HEK293 (cell line): ENCODE data around the gene RORB.

ENCODE experiments used
- KLF9 ChIP-seq: fragments of 450-650 bp; formaldehyde crosslinking; IDR thresholded peaks from 2 replicates; pipeline ENCODE4 v1.5.1; 2016; ENCODE audit warnings: missing biosample characterization, missing genetic modification characterization, low read depth
- SP2 ChIP-seq: fragments of 450-650 bp; formaldehyde crosslinking; IDR thresholded peaks from 2 replicates; pipeline ENCODE4 v1.5.1; 2016; ENCODE audit warnings: missing biosample characterization, missing genetic modification characterization
- ZBTB7A ChIP-seq: fragments of 450-650 bp; formaldehyde crosslinking; IDR thresholded peaks from 2 replicates; pipeline ENCODE4 v1.5.1; 2016; ENCODE audit warnings: low read depth, missing biosample characterization, missing genetic modification characterization
- ZNF266 ChIP-seq: fragments of 450-650 bp; formaldehyde crosslinking; IDR thresholded peaks from 2 replicates; pipeline ENCODE4 v1.5.1; 2016; ENCODE audit warnings: missing biosample characterization, missing genetic modification characterization, low read depth
- ZNF510 ChIP-seq: fragments of 450-650 bp; formaldehyde crosslinking; IDR thresholded peaks from 2 replicates; pipeline ENCODE4 v1.5.1; 2018; ENCODE audit warnings: mild to moderate bottlenecking, missing genetic modification characterization, missing biosample characterization; ENCODE audit not compliant: insufficient replicate concordance
- ZNF530 ChIP-seq: fragments of 450-650 bp; formaldehyde crosslinking; IDR thresholded peaks from 2 replicates; pipeline ENCODE4 v1.5.1; 2016; ENCODE audit warnings: low read depth, missing biosample characterization, missing genetic modification characterization
- ZNF707 ChIP-seq: fragments of 450-650 bp; formaldehyde crosslinking; IDR thresholded peaks from 2 replicates; pipeline ENCODE4 v1.5.1; 2016; ENCODE audit warnings: missing biosample characterization, missing genetic modification characterization
- ZNF843 ChIP-seq: fragments of 450-650 bp; formaldehyde crosslinking; IDR thresholded peaks from 2 replicates; pipeline ENCODE4 v1.5.1; 2016; ENCODE audit warnings: missing biosample characterization, missing genetic modification characterization
- TF ChIP-seq, protein P1 (sequence below): fragments of 450-650 bp; formaldehyde crosslinking; IDR thresholded peaks from 2 replicates; pipeline ENCODE4 v1.5.1; 2016; ENCODE audit warnings: missing biosample characterization, missing genetic modification characterization
- TF ChIP-seq, protein P2 (sequence below): fragments of 450-650 bp; formaldehyde crosslinking; IDR thresholded peaks from 2 replicates; pipeline ENCODE4 v1.5.1; 2016; ENCODE audit warnings: missing biosample characterization, missing genetic modification characterization
- TF ChIP-seq, protein P3 (sequence below): fragments of 450-650 bp; formaldehyde crosslinking; IDR thresholded peaks from 2 replicates; pipeline ENCODE4 v1.5.1; 2016; ENCODE audit warnings: missing biosample characterization, missing genetic modification characterization
- TF ChIP-seq, protein P4 (sequence below): fragments of 450-650 bp; formaldehyde crosslinking; IDR thresholded peaks from 2 replicates; pipeline ENCODE4 v1.5.1; 2016; ENCODE audit warnings: missing biosample characterization, missing genetic modification characterization, borderline replicate concordance
- TF ChIP-seq, protein P5 (sequence below): fragments of 450-650 bp; formaldehyde crosslinking; IDR thresholded peaks from 2 replicates; pipeline ENCODE4 v1.5.1; 2016; ENCODE audit warnings: missing biosample characterization, missing genetic modification characterization

DNA sequence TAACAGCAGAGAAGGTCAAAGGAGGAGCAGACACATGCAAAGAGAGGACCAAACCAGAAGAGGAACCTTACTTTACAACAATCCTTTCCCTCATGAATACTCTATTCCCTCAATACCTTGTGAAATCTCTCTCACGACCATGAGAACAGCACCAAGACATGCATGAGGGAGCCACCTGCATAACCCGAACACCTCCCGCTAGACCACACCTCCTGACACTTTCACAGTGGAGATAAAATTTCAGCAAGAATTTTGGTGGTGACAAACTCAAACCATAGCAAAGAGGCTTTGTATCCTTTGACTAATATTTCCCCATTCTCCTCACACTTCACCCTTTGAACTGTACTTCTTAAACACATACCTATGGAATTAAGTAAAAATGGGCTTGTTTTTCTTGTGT, 101.7 kb downstream of the RORB start:
- TF ChIP-seq KLF9 = no peak
- TF ChIP-seq ZBTB7A (tag by site-specific recombination) = no peak
- TF ChIP-seq, protein P1, sequence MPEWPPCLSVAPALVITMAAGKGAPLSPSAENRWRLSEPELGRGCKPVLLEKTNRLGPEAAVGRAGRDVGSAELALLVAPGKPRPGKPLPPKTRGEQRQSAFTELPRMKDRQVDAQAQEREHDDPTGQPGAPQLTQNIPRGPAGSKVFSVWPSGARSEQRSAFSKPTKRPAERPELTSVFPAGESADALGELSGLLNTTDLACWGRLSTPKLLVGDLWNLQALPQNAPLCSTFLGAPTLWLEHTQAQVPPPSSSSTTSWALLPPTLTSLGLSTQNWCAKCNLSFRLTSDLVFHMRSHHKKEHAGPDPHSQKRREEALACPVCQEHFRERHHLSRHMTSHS = no peak
- TF ChIP-seq ZNF843 (tag by site-specific recombination) = no peak
- TF ChIP-seq, protein P2, sequence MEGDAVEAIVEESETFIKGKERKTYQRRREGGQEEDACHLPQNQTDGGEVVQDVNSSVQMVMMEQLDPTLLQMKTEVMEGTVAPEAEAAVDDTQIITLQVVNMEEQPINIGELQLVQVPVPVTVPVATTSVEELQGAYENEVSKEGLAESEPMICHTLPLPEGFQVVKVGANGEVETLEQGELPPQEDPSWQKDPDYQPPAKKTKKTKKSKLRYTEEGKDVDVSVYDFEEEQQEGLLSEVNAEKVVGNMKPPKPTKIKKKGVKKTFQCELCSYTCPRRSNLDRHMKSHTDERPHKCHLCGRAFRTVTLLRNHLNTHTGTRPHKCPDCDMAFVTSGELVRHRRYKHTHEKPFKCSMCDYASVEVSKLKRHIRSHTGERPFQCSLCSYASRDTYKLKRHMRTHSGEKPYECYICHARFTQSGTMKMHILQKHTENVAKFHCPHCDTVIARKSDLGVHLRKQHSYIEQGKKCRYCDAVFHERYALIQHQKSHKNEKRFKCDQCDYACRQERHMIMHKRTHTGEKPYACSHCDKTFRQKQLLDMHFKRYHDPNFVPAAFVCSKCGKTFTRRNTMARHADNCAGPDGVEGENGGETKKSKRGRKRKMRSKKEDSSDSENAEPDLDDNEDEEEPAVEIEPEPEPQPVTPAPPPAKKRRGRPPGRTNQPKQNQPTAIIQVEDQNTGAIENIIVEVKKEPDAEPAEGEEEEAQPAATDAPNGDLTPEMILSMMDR (tag by site-specific recombination) = no peak
- TF ChIP-seq, protein P3, sequence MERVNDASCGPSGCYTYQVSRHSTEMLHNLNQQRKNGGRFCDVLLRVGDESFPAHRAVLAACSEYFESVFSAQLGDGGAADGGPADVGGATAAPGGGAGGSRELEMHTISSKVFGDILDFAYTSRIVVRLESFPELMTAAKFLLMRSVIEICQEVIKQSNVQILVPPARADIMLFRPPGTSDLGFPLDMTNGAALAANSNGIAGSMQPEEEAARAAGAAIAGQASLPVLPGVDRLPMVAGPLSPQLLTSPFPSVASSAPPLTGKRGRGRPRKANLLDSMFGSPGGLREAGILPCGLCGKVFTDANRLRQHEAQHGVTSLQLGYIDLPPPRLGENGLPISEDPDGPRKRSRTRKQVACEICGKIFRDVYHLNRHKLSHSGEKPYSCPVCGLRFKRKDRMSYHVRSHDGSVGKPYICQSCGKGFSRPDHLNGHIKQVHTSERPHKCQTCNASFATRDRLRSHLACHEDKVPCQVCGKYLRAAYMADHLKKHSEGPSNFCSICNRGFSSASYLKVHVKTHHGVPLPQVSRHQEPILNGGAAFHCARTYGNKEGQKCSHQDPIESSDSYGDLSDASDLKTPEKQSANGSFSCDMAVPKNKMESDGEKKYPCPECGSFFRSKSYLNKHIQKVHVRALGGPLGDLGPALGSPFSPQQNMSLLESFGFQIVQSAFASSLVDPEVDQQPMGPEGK (tag by site-specific recombination) = no peak
- TF ChIP-seq SP2 (tag by site-specific recombination) = no peak
- TF ChIP-seq ZNF266 (tag by site-specific recombination) = no peak
- TF ChIP-seq, protein P4, sequence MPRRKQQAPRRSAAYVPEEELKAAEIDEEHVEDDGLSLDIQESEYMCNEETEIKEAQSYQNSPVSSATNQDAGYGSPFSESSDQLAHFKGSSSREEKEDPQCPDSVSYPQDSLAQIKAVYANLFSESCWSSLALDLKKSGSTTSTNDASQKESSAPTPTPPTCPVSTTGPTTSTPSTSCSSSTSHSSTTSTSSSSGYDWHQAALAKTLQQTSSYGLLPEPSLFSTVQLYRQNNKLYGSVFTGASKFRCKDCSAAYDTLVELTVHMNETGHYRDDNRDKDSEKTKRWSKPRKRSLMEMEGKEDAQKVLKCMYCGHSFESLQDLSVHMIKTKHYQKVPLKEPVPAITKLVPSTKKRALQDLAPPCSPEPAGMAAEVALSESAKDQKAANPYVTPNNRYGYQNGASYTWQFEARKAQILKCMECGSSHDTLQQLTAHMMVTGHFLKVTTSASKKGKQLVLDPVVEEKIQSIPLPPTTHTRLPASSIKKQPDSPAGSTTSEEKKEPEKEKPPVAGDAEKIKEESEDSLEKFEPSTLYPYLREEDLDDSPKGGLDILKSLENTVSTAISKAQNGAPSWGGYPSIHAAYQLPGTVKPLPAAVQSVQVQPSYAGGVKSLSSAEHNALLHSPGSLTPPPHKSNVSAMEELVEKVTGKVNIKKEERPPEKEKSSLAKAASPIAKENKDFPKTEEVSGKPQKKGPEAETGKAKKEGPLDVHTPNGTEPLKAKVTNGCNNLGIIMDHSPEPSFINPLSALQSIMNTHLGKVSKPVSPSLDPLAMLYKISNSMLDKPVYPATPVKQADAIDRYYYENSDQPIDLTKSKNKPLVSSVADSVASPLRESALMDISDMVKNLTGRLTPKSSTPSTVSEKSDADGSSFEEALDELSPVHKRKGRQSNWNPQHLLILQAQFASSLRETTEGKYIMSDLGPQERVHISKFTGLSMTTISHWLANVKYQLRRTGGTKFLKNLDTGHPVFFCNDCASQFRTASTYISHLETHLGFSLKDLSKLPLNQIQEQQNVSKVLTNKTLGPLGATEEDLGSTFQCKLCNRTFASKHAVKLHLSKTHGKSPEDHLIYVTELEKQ = no peak
- TF ChIP-seq, protein P5, sequence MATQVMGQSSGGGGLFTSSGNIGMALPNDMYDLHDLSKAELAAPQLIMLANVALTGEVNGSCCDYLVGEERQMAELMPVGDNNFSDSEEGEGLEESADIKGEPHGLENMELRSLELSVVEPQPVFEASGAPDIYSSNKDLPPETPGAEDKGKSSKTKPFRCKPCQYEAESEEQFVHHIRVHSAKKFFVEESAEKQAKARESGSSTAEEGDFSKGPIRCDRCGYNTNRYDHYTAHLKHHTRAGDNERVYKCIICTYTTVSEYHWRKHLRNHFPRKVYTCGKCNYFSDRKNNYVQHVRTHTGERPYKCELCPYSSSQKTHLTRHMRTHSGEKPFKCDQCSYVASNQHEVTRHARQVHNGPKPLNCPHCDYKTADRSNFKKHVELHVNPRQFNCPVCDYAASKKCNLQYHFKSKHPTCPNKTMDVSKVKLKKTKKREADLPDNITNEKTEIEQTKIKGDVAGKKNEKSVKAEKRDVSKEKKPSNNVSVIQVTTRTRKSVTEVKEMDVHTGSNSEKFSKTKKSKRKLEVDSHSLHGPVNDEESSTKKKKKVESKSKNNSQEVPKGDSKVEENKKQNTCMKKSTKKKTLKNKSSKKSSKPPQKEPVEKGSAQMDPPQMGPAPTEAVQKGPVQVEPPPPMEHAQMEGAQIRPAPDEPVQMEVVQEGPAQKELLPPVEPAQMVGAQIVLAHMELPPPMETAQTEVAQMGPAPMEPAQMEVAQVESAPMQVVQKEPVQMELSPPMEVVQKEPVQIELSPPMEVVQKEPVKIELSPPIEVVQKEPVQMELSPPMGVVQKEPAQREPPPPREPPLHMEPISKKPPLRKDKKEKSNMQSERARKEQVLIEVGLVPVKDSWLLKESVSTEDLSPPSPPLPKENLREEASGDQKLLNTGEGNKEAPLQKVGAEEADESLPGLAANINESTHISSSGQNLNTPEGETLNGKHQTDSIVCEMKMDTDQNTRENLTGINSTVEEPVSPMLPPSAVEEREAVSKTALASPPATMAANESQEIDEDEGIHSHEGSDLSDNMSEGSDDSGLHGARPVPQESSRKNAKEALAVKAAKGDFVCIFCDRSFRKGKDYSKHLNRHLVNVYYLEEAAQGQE = no peak
- TF ChIP-seq ZNF510 (tag by site-specific recombination) = no peak
- no peak for TF ChIP-seq ZNF707 (tag by site-specific recombination)
- no peak for TF ChIP-seq ZNF530 (tag by site-specific recombination)
